ENCODE data around the gene ACP4.
A peak's percentile ranks its signal among the peaks of the same experiment; 100 is the strongest.
"Not testable (repeated sequence)": the region's sequence is repeated elsewhere in the genome, so short reads cannot be mapped to it uniquely, and the experiment has no call there.

The ACP4 gene

GRCh38 chr19:50797781-50798658, 7.8 kb downstream of the ACP4 start:
- DNase-seq, result no peak

- no peak for DNase-seq
Observed at GRCh38 chr19:50798659-50799546, 8.7 kb downstream of the ACP4 start.

GRCh38 chr19:50799547-50799851, 9.3 kb downstream of the ACP4 start:
- no peak for DNase-seq

GRCh38 chr19:50801107-50801506, 10.9 kb downstream of the ACP4 start:
- no peak for DNase-seq

DNA sequence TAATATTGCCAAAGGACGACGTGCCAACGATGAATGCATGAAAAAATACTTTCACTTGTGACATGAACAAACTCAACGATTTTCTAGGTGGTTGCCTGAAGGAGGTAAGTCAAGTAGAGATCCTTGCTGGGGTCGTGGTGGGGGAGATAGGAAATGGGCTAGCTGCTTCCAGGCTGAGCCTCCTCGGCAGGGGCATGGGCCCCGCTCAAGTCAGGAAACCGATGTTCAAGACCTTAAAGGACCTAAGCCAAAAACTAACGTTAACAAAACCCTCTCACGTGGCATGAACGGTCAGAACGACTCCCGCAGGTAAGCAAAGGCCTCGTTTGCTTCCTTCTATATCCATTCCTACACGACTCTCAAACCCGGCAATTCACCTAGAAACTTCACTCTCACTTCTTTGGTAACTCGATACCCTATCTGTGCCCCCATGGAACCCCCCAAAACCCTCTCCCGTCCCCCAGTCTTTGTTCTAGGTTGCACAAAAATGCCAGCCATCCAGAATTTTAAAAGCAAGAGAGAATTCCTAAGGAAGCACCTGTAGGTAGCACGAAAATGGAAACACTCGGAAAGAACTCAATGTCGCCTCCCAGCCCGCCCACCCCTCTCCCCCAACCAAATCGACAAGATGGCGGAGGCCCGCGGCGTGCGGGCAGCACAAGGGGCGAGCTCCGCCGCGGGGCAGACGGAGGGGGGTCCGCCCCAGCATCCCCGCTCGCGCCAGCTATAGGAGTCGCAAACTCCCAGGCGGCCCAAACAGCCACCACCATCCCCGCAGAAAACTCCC, 13.6 kb downstream of the ACP4 start:
- no peak for DNase-seq

- DNase-seq, result peak; percentile 97
Observed at GRCh38 chr19:50804420-50805272, 14.4 kb downstream of the ACP4 start.

DNA sequence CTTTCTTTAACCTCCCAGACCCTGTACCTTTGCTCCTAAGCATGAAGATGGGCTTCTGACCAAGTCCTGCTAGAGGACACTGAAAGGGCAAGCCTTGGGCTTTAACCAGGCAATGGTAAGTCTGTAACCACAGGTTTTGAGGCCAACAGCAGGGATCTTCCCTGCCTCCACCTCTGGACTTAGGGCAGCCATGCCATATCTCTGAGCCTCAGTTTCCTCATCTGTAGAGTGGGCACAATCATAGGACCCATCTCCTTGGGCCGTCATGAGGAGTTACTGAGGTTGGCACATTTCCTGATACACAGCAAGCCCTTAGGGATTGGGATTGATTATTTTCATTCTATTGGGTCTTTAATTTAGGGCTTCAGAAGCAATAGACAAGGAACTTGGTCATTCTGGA, 18.6 kb downstream of the ACP4 start:
- no peak for DNase-seq

DNA sequence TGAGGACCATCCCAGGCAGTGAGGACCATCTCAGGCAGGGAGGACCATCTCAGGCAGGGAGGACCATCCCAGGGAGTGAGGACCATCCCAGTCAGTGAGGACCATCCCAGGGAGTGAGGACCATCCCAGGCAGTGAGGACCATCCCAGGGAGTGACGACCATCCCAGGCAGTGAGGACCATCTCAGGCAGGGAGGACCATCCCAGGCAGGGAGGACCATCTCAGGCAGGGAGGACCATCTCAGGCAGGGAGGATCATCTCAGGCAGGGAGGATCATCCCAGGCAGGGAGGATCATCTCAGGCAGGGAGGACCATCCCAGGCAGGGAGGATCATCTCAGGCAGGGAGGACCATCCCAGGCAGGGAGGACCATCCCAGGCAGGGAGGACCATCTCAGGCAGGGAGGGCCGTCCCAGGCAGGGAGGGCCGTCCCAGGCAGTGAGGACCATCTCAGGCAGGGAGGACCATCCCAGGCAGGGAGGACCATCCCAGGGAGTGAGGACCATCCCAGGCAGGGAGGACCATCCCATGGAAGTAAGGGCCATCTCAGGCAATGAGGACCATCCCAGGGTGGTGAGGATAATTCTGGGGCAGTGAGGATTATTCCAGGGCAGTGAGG, 21.5 kb downstream of the ACP4 start:
- DNase-seq, result not testable (repeated sequence)

- DNase-seq, result no peak
Observed at GRCh38 chr19:50812474-50812873, 22.3 kb downstream of the ACP4 start.

- DNase-seq, result no peak
Observed at GRCh38 chr19:50814883-50815282, 24.7 kb downstream of the ACP4 start.

DNA sequence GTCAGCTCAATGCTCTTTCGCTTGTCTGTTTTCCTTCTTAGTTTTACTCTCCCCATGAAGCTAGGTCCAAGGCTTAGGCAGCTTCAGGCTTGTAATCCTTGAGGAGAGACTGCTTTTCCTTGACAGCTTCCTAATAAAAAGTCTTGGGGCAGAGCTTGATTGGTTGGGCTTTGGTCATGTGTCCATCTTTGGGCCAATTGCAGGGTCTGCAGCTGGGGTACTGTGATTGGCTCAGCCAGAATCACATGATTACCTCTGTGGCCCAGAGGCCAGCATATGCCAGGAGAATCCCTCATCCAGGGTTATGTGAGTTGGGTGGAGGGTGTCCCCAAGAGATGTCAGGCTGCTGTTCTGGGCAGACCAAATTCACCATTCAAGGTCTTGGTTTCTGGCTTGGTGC, 25.2 kb downstream of the ACP4 start:
- DNase-seq, result no peak

- no peak for DNase-seq
Observed at GRCh38 chr19:50817941-50818858, 28.0 kb downstream of the ACP4 start.

GRCh38 chr19:50818859-50819472, 28.8 kb downstream of the ACP4 start:
- DNase-seq, result no peak

DNA sequence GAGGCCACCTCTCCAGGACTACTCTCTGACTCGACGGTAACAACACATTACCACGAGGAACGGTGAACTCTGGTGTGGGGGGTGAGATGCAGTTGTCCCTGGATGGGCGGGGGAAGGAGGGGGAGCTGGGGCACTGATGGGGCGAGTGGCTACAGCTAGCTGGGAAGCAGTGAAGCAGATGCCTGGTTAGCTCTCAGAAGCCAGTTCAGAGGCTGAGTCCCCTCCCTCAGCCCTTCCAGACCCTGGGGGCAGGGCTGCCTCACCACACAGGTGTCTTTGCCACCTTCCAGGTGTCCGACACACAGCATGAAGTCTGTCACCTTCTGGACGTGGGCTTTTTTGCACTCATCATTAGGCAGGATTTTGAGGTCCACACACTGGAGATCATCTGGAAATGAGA, 29.4 kb downstream of the ACP4 start:
- DNase-seq, result no peak

DNA sequence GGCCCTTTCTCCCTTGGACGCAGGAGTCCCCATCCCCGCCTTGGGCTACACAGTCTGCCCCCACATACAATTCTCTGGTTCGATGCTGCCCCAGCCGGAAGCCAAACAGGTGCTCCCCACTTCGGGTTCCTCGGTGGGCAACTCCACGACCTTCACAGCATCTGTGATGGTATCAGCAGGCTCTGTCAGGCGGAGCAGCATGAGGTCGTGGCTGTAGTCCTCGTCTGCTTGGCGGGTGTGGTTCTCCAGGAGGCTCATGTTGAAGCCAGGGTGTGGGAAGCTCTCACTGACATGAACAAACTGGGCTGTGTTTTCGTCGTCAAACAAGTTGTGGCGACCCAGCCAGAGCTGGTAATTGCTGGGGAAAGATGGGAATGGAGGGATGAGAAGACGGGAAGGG, 29.9 kb downstream of the ACP4 start:
- no peak for DNase-seq

- DNase-seq, result no peak
Observed at GRCh38 chr19:50820549-50821247, 30.5 kb downstream of the ACP4 start.

- no peak for DNase-seq
Observed at GRCh38 chr19:50821248-50821612, 31.0 kb downstream of the ACP4 start.

DNA sequence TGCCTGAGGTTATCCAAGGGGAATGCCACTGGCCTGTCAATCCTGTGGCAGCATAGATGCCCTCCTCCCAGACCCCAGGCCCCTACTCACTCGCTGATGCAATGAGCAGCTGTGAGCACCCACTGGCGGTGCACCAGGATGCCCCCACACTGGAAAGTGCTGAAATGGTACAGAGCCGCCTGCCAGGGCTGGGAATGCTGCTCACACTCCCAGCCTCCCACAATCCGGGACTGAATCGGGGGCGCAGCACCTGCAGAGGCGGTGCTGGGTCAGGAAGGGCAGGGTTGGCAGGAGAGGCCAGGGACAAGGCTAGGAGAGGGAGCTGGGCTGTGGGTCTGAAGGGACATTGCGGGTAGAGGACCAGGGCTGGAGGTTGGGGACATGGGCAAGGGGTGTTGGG, 31.4 kb downstream of the ACP4 start:
- no peak for DNase-seq

DNA sequence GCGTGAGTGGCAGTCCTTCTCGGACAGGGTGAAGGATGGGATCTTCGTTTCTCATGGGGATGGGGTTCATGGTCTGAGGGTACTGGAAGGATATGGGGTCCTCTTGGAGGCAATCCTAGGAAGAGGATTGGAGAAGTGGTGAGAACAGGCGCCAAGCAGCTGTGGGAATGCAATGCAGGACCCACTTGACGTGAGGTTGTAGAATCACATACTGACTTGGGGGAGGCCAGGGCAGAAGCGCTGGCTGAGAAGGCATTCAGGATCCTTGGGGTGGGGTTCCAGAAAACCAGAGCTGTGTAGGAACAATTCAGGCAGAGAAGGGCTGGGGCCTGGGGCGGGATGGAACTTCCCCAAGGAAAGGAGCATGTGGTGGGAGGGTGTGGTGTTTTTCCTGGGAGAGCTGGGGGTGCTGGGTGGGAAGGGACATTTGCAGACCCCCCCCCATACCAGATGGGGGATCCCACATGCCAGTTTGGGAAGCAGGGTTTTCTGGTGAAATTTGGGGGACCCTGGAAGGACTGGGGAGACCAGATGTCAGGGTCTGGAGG, 32.5 kb downstream of the ACP4 start:
- DNase-seq, result no peak
